ENCODE data around the gene SLC22A13. TPM values are rescaled to one million over a fixed set of nuclear protein-coding genes. Genes with fewer than 3 reads are reported as not detected.

The SLC22A13 gene
- total RNA-seq, 4 donors from 2014 or later: 0.48 to 0.76 TPM; not detected in 2

- Histone ChIP-seq H3K4me1 (no peaks in the 10 kb centered on the region), H3K27me3 (no peaks in the 10 kb centered on the region), H3K4me3 (no peak overlapping the region), H3K36me3 (peaks cover 0 to 43% (median 0%) of the 10 kb centered on the region in 3 donors), H3K27ac (no peak overlapping the region), H3K9me3 (no peaks in the 10 kb centered on the region)
- intact Hi-C loops (cut with DNase I): no loop called here
- 96 to 98% methylated on average over 4 to 10 of the region's 21 CpGs for WGBS, 2 donors
- no peak for DNase-seq
- TF ChIP-seq CTCF (IDR thresholded peaks at IDR 0.05) (no peak), POLR2A (IDR thresholded peaks at IDR 0.05) (no peak)
Measured at GRCh38 chr3:38274864-38275649, 9.4 kb downstream of the SLC22A13 start.

DNA sequence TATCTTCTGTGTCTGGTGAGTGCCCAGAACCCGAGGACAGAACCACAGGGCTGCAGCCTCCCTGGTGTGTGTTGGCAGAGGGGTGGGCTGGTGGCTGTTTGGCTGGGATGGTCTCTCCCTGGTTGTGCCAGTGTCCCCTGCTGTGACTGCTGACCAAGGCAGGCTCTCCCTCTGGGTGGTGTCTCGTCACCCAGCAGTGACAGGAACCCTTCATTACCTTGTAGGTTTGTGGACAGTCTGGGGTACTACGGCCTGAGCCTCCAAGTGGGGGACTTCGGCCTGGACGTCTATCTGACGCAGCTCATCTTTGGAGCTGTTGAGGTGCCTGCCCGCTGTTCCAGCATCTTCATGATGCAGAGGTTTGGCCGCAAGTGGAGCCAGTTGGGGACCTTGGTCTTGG lies 10.0 kb downstream of the SLC22A13 start:
- intact Hi-C loops (cut with DNase I): no loop called here
- H3K27me3 ChIP-seq: no peaks in the 10 kb centered on the region
- no peaks in the 10 kb centered on the region for H3K4me1 ChIP-seq
- H3K36me3 ChIP-seq: peaks cover 0 to 43% (median 0%) of the 10 kb centered on the region in 3 donors
- H3K27ac ChIP-seq: no peak overlapping the region
- no peak overlapping the region for H3K4me3 ChIP-seq
- DNase-seq: no peak
- TF ChIP-seq CTCF (IDR thresholded peaks at IDR 0.05) (no peak), POLR2A (IDR thresholded peaks at IDR 0.05) (no peak)
- H3K9me3 ChIP-seq: no peaks in the 10 kb centered on the region
- WGBS, 2 donors: 100% methylated on average over 1 of the region's 8 CpGs; no CpG with 5 or more reads in 1 of the 2 donors

DNA sequence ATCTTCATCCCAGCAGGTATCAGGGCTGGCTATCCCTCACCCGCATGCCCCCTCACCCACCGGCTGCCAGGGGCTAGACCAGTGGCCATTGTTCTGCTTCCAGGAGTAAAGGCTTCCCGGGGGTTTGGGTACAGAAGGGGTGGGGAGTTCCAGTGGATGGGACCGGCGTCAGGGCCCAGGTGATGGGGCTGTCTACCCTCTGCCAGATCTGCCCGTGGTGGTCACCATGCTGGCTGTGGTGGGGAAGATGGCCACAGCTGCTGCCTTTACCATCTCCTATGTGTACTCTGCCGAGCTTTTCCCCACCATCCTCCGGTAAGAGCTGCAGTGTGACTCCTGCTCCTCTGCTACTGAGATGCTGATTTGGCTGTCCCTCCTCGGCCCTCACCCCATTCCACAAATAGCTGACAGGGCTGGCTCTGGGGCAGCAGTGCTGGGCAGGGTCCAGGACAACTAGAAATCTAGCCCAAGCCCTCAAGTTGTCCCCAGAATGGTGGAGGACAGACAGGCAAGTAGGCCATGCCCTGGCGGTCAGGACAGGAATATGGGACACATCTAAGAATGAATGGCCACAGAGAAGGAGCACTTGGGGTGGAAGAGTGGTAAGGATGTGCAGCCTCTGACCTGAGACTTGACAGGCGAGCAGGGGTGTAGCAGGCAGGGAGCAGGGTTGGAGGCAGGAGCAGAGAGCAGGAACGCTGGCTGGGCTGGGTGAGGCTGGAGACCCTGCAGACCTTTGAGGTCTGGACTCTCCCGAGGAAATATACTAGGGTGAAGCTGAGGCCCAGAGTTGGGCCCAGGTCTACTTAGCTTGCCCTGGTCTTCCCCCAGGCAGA lies 10.7 kb downstream of the SLC22A13 start:
- Histone ChIP-seq H3K27me3 (no peaks in the 10 kb centered on the region), H3K4me1 (no peaks in the 10 kb centered on the region), H3K9me3 (no peaks in the 10 kb centered on the region), H3K27ac (no peak overlapping the region), H3K36me3 (peaks cover 0 to 43% (median 0%) of the 10 kb centered on the region in 3 donors), H3K4me3 (no peak overlapping the region)
- TF ChIP-seq POLR2A (IDR thresholded peaks at IDR 0.05) (no peak), CTCF (IDR thresholded peaks at IDR 0.05) (no peak)
- intact Hi-C loops (cut with DNase I): no loop called here
- DNase-seq: no peak
- WGBS, 2 donors: 79 to 92% methylated on average over 3 to 11 of the region's 13 CpGs

DNA sequence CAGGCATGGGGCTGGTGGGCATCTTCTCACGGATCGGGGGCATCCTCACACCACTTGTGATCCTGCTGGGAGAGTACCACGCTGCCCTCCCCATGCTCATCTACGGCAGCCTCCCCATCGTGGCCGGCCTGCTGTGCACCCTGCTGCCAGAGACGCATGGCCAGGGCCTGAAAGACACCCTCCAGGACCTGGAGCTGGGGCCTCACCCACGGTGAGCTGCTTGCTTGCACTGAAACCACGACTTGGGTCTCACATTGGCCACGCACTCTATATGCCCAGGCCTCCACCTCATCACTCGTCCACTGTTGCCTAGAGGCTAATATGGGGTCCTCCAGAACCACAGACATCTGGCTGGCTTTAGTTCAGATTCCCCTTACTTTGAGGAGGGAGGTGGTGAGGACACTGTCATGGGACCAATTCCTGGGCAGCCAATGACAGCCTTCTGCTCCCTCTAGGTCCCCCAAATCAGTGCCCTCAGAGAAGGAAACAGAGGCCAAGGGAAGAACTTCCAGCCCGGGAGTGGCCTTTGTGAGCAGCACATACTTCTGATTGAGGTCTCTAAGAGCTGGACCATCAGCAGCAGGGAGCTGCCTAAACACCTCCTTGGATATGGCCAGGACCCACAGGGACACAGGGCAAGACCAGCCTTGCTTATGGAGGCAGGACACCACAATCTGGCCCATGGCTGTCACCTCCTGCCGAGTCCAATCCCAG lies 11.5 kb downstream of the SLC22A13 start:
- intact Hi-C loops (cut with DNase I): no loop called here
- peaks cover 0 to 43% (median 0%) of the 10 kb centered on the region in 3 donors for H3K36me3 ChIP-seq
- TF ChIP-seq CTCF (IDR thresholded peaks at IDR 0.05) (no peak), POLR2A (IDR thresholded peaks at IDR 0.05) (no peak)
- no peaks in the 10 kb centered on the region for H3K9me3 ChIP-seq
- WGBS, 2 donors: 83 to 93% methylated on average over 2 to 11 of the region's 13 CpGs
- peaks cover 0 to 2% (median 0%) of the 10 kb centered on the region in 3 donors for H3K4me1 ChIP-seq
- DNase-seq: no peak
- H3K27ac ChIP-seq: no peak overlapping the region
- no peaks in the 10 kb centered on the region for H3K27me3 ChIP-seq
- H3K4me3 ChIP-seq: no peak overlapping the region

Measured in esophagus squamous epithelium (tissue), 5 donors.